Stimulated activated CD4-positive, alpha-beta T cell treated with anti-CD3 and anti-CD28 coated beads, Interleukin-4, amount 100 ng/mL, for 4 hours (primary cell): ENCODE data around the gene IFIT1B.

Source experiments
- DNase-seq, 2 experiments: peaks; one replicate each; pipeline ENCODE4 v3.0.0-alpha.2; 2020

IFIT1B gene

GRCh38 chr10:89414879-89415821, 37.3 kb downstream of the IFIT1B start:
- DNase-seq = peak; percentile 27 to 34

- no peak for DNase-seq
These were observed 38.6 kb downstream of the IFIT1B start for GRCh38 chr10:89416465-89416864.

GRCh38 chr10:89419548-89419947, 41.7 kb downstream of the IFIT1B start:
- DNase-seq = no peak

- no peak for DNase-seq
These were observed 43.2 kb downstream of the IFIT1B start for GRCh38 chr10:89421018-89421476.

- no peak for DNase-seq
These were observed 47.1 kb downstream of the IFIT1B start for GRCh38 chr10:89425000-89425399.

GRCh38 chr10:89426230-89426868, 48.5 kb downstream of the IFIT1B start:
- no peak for DNase-seq

GRCh38 chr10:89427629-89428028, 49.8 kb downstream of the IFIT1B start:
- DNase-seq = no peak

GRCh38 chr10:89428877-89429276, 51.0 kb downstream of the IFIT1B start:
- no peak for DNase-seq

- DNase-seq = no peak
These were observed 54.1 kb downstream of the IFIT1B start for GRCh38 chr10:89431977-89432376.
